ENCODE measurements around the gene KCNQ5. TPM values are rescaled to one million over a fixed set of nuclear protein-coding genes. Genes with fewer than 3 reads are reported as not detected.

The KCNQ5 gene
- total RNA-seq, 8 experiments from 2014 or later: 0.17 to 18.5 (median 1.7) TPM

- peak; percentile 26 to 77 (median 57) for ATAC-seq (replicated peaks in 6 of 8)
- H3K4me3 ChIP-seq: peak overlapping the region; percentile 36 to 48 (median 40)
- in situ Hi-C loops (cut with MboI; ENCODE audit: low pct_unique_long_range_greater_than_20kb in 2 of 9, low sequenced_read_pairs in 9 of 9, unreplicated experiment in 9 of 9): loop anchor here in 2 of 9 experiments (25.0 kb wide), 2 partner anchors 515 to 540 kb away; no protein-coding TSS in a partner anchor
- 0 to 3% (median 1%) methylated on average over 1 to 14 of the region's 89 CpGs; no CpG with 5 or more reads in 7 of the 10 experiments for WGBS, 10 experiments
- H3K27ac ChIP-seq: no peak overlapping the region
- peaks cover 9 to 10% of the 10 kb centered on the region in 2 donors for H3K4me1 ChIP-seq (replicated peaks in 1 of 2)
These were observed 453 bp downstream of the KCNQ5 start for GRCh38 chr6:72622094-72622940.

- in situ Hi-C loops (cut with MboI; ENCODE audit: low pct_unique_long_range_greater_than_20kb in 2 of 9, low sequenced_read_pairs in 9 of 9, unreplicated experiment in 9 of 9): loop anchor here in 2 of 9 experiments (25.0 kb wide), 2 partner anchors 513 to 538 kb away; no protein-coding TSS in a partner anchor
- Histone ChIP-seq H3K27ac (no peak overlapping the region), H3K4me1 (replicated peaks in 1 of 2) (peaks cover 9 to 10% of the 10 kb centered on the region in 2 donors), H3K4me3 (no peak overlapping the region)
- ATAC-seq (replicated peaks in 6 of 8): no peak
- 0 to 80% (median 32%) methylated on average over 1 to 5 of the region's 5 CpGs for WGBS, 10 experiments
These were observed 1.9 kb downstream of the KCNQ5 start for GRCh38 chr6:72623808-72624207.

GRCh38 chr6:72624557-72625160, 2.8 kb downstream of the KCNQ5 start:
- in situ Hi-C loops (cut with MboI; ENCODE audit: low pct_unique_long_range_greater_than_20kb in 2 of 9, low sequenced_read_pairs in 9 of 9, unreplicated experiment in 9 of 9): loop anchor here in 3 of 9 experiments (25.0 kb wide), 2 partner anchors 513 to 538 kb away; no protein-coding TSS in a partner anchor
- Histone ChIP-seq H3K27ac (no peak overlapping the region), H3K4me3 (no peak overlapping the region), H3K4me1 (replicated peaks in 1 of 2) (peaks cover 9% of the 10 kb centered on the region in 2 donors)
- no peak for ATAC-seq (replicated peaks in 6 of 8)
- 51 to 100% (median 71%) methylated on average over 1 to 3 of the region's 3 CpGs; no CpG with 5 or more reads in 1 of the 10 experiments for WGBS, 10 experiments

DNA sequence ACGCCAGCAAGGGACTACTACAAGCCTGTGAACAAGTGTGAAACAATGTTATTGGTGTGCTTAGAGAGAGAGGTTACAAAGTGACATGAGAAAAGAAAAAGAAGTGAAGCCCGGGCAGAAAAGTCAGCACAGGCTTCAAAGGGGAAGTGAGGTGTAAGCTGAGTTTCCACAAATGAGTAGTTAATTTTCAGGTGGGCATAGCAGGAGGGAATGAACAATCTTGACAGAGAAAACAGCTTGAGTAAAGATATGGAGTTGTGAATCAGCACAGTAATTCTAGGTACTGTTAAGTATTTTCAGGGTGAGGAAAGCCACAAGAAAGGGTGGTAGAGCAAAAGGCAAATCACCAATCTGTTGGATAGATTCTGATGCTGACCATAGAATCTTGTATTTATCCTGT, 4.3 kb downstream of the KCNQ5 start:
- Histone ChIP-seq H3K4me3 (no peak overlapping the region), H3K4me1 (replicated peaks in 1 of 2) (no peaks in the 10 kb centered on the region), H3K27ac (no peak overlapping the region)
- no peak for ATAC-seq (replicated peaks in 6 of 8)
- 58 to 95% (median 81%) methylated on average over 1 to 2 of the region's 2 CpGs; no CpG with 5 or more reads in 1 of the 10 experiments for WGBS, 10 experiments
- in situ Hi-C loops (cut with MboI; ENCODE audit: low pct_unique_long_range_greater_than_20kb in 2 of 9, low sequenced_read_pairs in 9 of 9, unreplicated experiment in 9 of 9): loop anchor here in 1 of 9 experiments (25.0 kb wide), 1 partner anchor 511 kb away; no protein-coding TSS in a partner anchor

- in situ Hi-C loops (cut with MboI; ENCODE audit: low pct_unique_long_range_greater_than_20kb in 2 of 9, low sequenced_read_pairs in 9 of 9, unreplicated experiment in 9 of 9): loop anchor here in 1 of 9 experiments (25.0 kb wide), 1 partner anchor 510 kb away; no protein-coding TSS in a partner anchor
- no peak overlapping the region for H3K4me3 ChIP-seq
- peak in 3 of 8 experiments; percentile 20 to 57 (median 53) for ATAC-seq (replicated peaks in 6 of 8)
- H3K27ac ChIP-seq: no peak overlapping the region
- H3K4me1 ChIP-seq (replicated peaks in 1 of 2): no peaks in the 10 kb centered on the region
These were observed 5.7 kb downstream of the KCNQ5 start for GRCh38 chr6:72627539-72627938.

GRCh38 chr6:72631480-72631879, 9.6 kb downstream of the KCNQ5 start:
- H3K4me3 ChIP-seq: no peak overlapping the region
- H3K4me1 ChIP-seq (replicated peaks in 1 of 2): no peaks in the 10 kb centered on the region
- ATAC-seq (replicated peaks in 6 of 8): no peak
- in situ Hi-C loops (cut with MboI; ENCODE audit: low pct_unique_long_range_greater_than_20kb in 2 of 9, low sequenced_read_pairs in 9 of 9, unreplicated experiment in 9 of 9): loop anchor here in 1 of 9 experiments (25.0 kb wide), 1 partner anchor 506 kb away; no protein-coding TSS in a partner anchor
- H3K27ac ChIP-seq: no peak overlapping the region

GRCh38 chr6:72635636-72636035, 13.8 kb downstream of the KCNQ5 start:
- no peak for ATAC-seq (replicated peaks in 6 of 8)
- Histone ChIP-seq H3K27ac (no peak overlapping the region), H3K4me1 (replicated peaks in 1 of 2) (no peaks in the 10 kb centered on the region), H3K4me3 (no peak overlapping the region)
- 5 to 100% (median 79%) methylated on average over 2 of the region's 2 CpGs; no CpG with 5 or more reads in 1 of the 10 experiments for WGBS, 10 experiments
- in situ Hi-C loops (cut with MboI; ENCODE audit: low pct_unique_long_range_greater_than_20kb in 2 of 9, low sequenced_read_pairs in 9 of 9, unreplicated experiment in 9 of 9): loop anchor here in 1 of 9 experiments (25.0 kb wide), 1 partner anchor 502 kb away; no protein-coding TSS in a partner anchor

DNA sequence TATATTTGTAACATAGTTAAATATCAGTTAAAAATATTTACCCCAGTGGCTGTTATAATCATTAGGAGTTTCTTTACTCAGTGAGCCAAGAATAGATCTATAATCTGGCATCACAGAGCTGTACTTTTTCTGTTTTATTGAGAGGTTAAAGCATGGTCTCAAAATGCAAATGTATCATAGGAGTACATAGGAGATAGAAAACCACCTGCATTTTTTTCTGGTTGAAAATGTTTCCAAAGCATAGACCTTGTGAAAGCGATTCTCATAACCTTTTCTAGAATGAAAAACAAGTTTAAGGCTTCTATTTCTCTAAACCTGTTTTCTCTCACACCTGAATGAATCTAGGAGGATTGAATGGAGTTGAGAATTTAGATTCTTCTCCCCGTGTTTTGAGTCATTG, 14.4 kb downstream of the KCNQ5 start:
- H3K4me3 ChIP-seq: no peak overlapping the region
- 20 to 100% (median 76%) methylated on average over 1 to 2 of the region's 2 CpGs; no CpG with 5 or more reads in 1 of the 10 experiments for WGBS, 10 experiments
- no peak for ATAC-seq (replicated peaks in 6 of 8)
- no peaks in the 10 kb centered on the region for H3K4me1 ChIP-seq (replicated peaks in 1 of 2)
- no peak overlapping the region for H3K27ac ChIP-seq
- in situ Hi-C loops (cut with MboI; ENCODE audit: low pct_unique_long_range_greater_than_20kb in 2 of 9, low sequenced_read_pairs in 9 of 9, unreplicated experiment in 9 of 9): loop anchor here in 1 of 9 experiments (25.0 kb wide), 1 partner anchor 501 kb away; no protein-coding TSS in a partner anchor

DNA sequence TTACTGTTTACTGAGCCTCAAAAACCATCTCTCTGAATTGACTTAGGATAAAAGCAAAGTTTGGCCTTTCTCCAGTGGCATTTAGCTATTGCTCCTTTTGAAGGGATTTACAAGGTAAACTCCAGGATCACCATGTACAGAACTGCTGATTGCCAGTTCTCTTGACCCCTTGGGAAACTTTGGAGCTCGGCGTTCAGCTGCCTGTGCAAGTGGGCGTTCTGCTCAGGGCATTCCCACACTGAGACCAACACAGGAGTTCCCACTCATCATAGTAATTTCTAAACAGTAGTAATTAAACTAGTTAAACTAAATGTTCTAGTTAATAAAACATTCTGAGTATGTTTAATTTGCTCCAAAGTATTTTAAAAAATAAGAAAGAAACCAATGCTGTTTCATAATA, 14.9 kb downstream of the KCNQ5 start:
- 60 to 100% (median 85%) methylated on average over 1 to 3 of the region's 3 CpGs; no CpG with 5 or more reads in 4 of the 10 experiments for WGBS, 10 experiments
- no peak overlapping the region for H3K27ac ChIP-seq

GRCh38 chr6:72639920-72640614, 18.2 kb downstream of the KCNQ5 start:
- no peak overlapping the region for H3K27ac ChIP-seq
- in situ Hi-C loops (cut with MboI; ENCODE audit: low pct_unique_long_range_greater_than_20kb in 2 of 9, low sequenced_read_pairs in 9 of 9, unreplicated experiment in 9 of 9): loop anchor here in 1 of 9 experiments (25.0 kb wide), 1 partner anchor 497 kb away; no protein-coding TSS in a partner anchor
- H3K4me1 ChIP-seq (replicated peaks in 1 of 2): no peaks in the 10 kb centered on the region
- WGBS, 10 experiments: 57 to 100% (median 81%) methylated on average over 2 to 5 of the region's 5 CpGs
- ATAC-seq (replicated peaks in 6 of 8): peak in 1 of 8 experiments; percentile 55
- H3K4me3 ChIP-seq: no peak overlapping the region

More for the DNA sequence above, 14.9 kb downstream of the KCNQ5 start:
- no peak for ATAC-seq (replicated peaks in 6 of 8)
- Histone ChIP-seq H3K4me3 (no peak overlapping the region), H3K4me1 (replicated peaks in 1 of 2) (no peaks in the 10 kb centered on the region)
- in situ Hi-C loops (cut with MboI; ENCODE audit: low pct_unique_long_range_greater_than_20kb in 2 of 9, low sequenced_read_pairs in 9 of 9, unreplicated experiment in 9 of 9): loop anchor here in 1 of 9 experiments (25.0 kb wide), 1 partner anchor 501 kb away; no protein-coding TSS in a partner anchor

DNA sequence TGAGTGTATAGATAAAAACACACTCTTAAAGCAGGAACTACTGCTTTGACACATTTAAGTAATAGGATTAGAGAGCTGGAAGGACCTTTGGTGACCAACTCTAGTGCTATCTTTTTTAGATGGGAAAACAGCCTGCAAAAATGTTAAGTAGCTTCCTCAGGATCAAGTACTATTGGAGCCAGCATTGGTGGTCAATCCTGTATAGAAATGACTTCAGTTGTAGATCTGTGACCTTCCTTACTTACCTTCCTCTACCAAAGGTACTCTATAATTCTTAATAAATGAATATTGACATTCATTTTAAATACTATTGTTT, 18.7 kb downstream of the KCNQ5 start:
- H3K4me3 ChIP-seq: no peak overlapping the region
- ATAC-seq (replicated peaks in 6 of 8): no peak
- no peaks in the 10 kb centered on the region for H3K4me1 ChIP-seq (replicated peaks in 1 of 2)
- in situ Hi-C loops (cut with MboI; ENCODE audit: low pct_unique_long_range_greater_than_20kb in 2 of 9, low sequenced_read_pairs in 9 of 9, unreplicated experiment in 9 of 9): loop anchor here in 1 of 9 experiments (25.0 kb wide), 1 partner anchor 497 kb away; no protein-coding TSS in a partner anchor
- no peak overlapping the region for H3K27ac ChIP-seq

DNA sequence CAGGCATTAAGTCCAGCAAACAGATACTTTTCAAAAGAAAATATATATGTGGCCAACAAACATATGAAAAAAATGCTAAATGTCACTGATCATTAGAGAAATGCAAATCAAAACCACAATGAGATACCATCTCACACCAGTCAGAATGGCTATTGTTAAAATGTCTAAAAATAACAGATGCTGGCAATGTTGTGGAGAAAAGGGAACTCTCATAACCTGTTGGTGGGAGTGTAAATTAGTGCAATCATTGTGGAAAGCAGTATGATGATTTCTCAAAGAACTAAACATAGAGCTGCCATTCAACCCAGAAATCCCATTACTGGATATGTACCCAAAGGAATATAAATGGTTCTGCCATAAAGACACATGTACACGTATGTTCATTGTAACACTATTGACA, 20.6 kb downstream of the KCNQ5 start:
- no peak for ATAC-seq (replicated peaks in 6 of 8)
- in situ Hi-C loops (cut with MboI; ENCODE audit: low pct_unique_long_range_greater_than_20kb in 2 of 9, low sequenced_read_pairs in 9 of 9, unreplicated experiment in 9 of 9): loop anchor here in 1 of 9 experiments (25.0 kb wide), 1 partner anchor 495 kb away; no protein-coding TSS in a partner anchor
- WGBS, 10 experiments: 83 to 100% (median 95%) methylated on average over 1 of the region's 1 CpG; no CpG with 5 or more reads in 6 of the 10 experiments
- no peak overlapping the region for H3K4me3 ChIP-seq
- H3K27ac ChIP-seq: no peak overlapping the region
- H3K4me1 ChIP-seq (replicated peaks in 1 of 2): no peaks in the 10 kb centered on the region

Measured in motor neuron (in vitro differentiated cells).